Loucy (cell line): ENCODE results near the gene TIMM50.

Experiments
- CTCF ChIP-seq: fragments of 200-600 bp; sonication (generic); conservative IDR thresholded peaks from 2 replicates; pipeline ENCODE4 v1.5.1; 2014; ENCODE audit warnings: mild to moderate bottlenecking, antibody characterized with exemption, low read length
- EZH2phosphoT487 ChIP-seq: fragments of 200-600 bp; IDR thresholded peaks from 2 replicates; pipeline ENCODE4 v1.6.1; 2018; ENCODE audit warnings: antibody characterized with exemption, mild to moderate bottlenecking, moderate library complexity, borderline replicate concordance

- TF ChIP-seq EZH2phosphoT487, result no peak
- TF ChIP-seq CTCF, result no peak
Measured at GRCh38 chr19:39470724-39471339, 9.8 kb upstream of the TIMM50 start.
